ENCODE data around the gene OR52K2. TPM values are rescaled to one million over a fixed set of nuclear protein-coding genes. Genes with fewer than 3 reads are reported as not detected.

OR52K2 gene
- total RNA-seq, 1 experiment from 2014 or later = not detected

DNA sequence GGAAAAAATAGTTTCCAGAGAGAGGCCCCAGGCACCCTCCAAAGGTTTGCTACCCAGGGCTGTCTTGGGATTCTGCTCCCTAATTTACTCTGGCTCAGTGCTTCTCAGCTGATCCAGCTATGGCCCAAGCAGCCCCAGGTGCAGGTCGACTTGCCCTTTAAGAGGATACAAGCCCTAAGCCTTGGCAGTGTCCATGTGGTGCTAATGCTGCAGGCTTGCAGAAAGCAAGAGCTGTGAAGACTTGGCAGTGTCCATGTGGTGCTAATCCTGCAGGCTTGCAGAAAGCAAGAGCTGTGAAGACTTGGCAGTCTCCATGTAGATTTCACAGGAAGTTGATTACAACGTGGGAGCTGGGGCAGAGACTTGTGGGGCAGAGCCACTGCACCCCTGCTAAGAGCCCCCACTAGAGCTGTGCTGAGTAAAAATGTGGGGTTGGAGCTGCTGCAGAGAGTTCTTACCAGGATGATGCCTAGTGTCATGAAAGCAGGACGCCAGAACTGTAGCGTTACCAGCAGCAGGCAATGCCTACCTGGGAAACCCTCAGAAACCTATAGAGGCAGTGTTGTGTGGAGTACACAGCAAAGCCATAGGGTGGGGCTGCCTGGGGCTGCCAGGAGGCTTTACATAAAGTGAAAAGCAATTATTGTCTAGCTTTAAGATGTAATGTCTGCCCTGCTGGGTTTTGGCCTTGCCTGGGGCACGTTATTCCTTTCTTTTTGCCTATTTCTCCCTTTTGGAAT, 17.2 kb downstream of the OR52K2 start:
- Histone ChIP-seq H3K4me2 (ENCODE audit: low read depth, low read length, poor library complexity, severe bottlenecking) (no peak overlapping the region), H3K9me2 (replicated peaks; ENCODE audit: insufficient read depth, low read length) (no peaks in the 10 kb centered on the region), H3K4me1 (ENCODE audit: low read length) (no peaks in the 10 kb centered on the region), H2AFZ (ENCODE audit: low read length) (no peak overlapping the region), H3K27me3 (ENCODE audit: low read length) (no peaks in the 10 kb centered on the region), H3K9ac (ENCODE audit: low read length) (no peak overlapping the region), H3K27ac (ENCODE audit: low read length) (no peak overlapping the region), H3K36me3 (ENCODE audit: insufficient read depth, low read length) (no peaks in the 10 kb centered on the region), H4K20me1 (ENCODE audit: insufficient read depth, low read depth, low read length) (no peaks in the 10 kb centered on the region), H3K9me3 (ENCODE audit: low read length) (no peaks in the 10 kb centered on the region), H3K4me3 (ENCODE audit: low read length) (no peak overlapping the region), H3K79me2 (ENCODE audit: low read length) (no peaks in the 10 kb centered on the region)
- no peak for DNase-seq

DNA sequence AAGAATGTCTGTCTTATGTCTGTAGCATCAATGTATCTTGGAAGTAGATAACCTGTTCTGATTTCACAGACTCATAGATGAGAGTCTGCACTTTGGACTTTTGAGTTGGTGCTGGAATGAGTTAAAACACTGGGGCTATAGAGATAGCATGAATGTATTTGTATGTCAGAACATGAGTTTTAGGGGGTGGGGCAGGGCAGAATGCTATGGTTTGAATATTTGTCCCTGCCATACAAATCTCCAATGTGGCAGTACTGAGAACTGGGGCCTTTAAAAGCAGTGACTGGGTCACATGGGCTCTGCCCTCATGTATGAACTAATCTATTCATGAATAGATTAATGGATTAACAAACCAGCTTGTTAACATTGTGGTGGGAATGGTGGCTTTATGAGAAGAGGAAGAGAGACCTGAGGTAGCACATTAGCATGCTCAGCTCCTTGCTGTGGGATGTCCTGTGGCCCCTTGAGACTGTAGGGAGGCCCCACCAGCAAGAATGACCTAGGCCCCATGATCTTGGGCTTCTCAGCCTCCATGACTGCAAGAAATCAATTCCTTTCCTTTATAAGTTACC, 17.9 kb downstream of the OR52K2 start:
- Histone ChIP-seq H3K9ac (ENCODE audit: low read length) (no peak overlapping the region), H2AFZ (ENCODE audit: low read length) (no peak overlapping the region), H3K79me2 (ENCODE audit: low read length) (no peaks in the 10 kb centered on the region), H3K9me3 (ENCODE audit: low read length) (no peaks in the 10 kb centered on the region), H3K36me3 (ENCODE audit: insufficient read depth, low read length) (no peaks in the 10 kb centered on the region), H3K4me2 (ENCODE audit: low read depth, low read length, poor library complexity, severe bottlenecking) (no peak overlapping the region), H3K9me2 (replicated peaks; ENCODE audit: insufficient read depth, low read length) (no peaks in the 10 kb centered on the region), H3K4me3 (ENCODE audit: low read length) (no peak overlapping the region), H4K20me1 (ENCODE audit: insufficient read depth, low read depth, low read length) (no peaks in the 10 kb centered on the region), H3K27me3 (ENCODE audit: low read length) (no peaks in the 10 kb centered on the region), H3K4me1 (ENCODE audit: low read length) (no peaks in the 10 kb centered on the region), H3K27ac (ENCODE audit: low read length) (no peak overlapping the region)
- DNase-seq = peak; percentile 7

DNA sequence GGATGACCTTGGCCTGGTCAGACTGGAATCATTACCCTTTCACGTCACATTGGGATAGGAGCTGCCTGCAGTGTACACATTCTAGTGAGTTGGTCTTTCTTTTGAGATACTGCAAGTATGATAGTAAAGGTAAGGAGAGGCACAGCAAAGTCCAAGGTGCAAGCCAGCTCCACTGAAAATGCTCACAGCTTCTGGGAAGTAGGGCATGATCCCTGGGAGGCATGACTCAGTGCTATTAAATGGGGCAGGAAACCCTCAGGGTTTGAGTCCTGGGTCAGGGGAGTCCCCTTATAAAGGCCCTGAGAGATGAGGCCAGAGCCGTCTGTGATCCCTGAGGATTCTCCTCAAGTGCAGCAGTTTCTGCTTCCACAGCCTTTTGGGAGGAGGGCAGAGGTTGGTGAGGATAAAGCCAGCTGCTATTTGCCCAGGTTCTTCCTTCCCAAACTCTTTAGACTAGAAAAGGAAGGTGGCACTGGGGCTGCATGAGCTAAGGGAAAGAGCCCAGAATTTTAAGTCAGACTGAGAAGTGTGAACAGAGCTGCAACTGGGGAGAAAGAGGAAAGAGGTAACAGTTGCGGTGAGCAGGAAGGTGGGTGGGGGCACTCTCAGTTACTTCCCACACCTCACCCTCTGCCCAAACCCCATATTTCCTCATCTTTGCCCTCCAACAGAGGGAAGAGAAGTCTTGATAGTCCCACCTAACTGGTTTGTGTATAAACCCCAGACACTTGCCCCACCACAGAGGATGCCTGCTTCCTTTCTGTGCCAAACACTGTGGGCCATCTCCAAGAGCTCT, 18.9 kb downstream of the OR52K2 start:
- Histone ChIP-seq H2AFZ (ENCODE audit: low read length) (no peak overlapping the region), H3K4me1 (ENCODE audit: low read length) (no peaks in the 10 kb centered on the region), H3K36me3 (ENCODE audit: insufficient read depth, low read length) (no peaks in the 10 kb centered on the region), H4K20me1 (ENCODE audit: insufficient read depth, low read depth, low read length) (no peaks in the 10 kb centered on the region), H3K79me2 (ENCODE audit: low read length) (no peaks in the 10 kb centered on the region), H3K27me3 (ENCODE audit: low read length) (no peaks in the 10 kb centered on the region), H3K27ac (ENCODE audit: low read length) (no peak overlapping the region), H3K9ac (ENCODE audit: low read length) (no peak overlapping the region), H3K9me2 (replicated peaks; ENCODE audit: insufficient read depth, low read length) (no peaks in the 10 kb centered on the region), H3K4me3 (ENCODE audit: low read length) (no peak overlapping the region), H3K9me3 (ENCODE audit: low read length) (no peaks in the 10 kb centered on the region), H3K4me2 (ENCODE audit: low read depth, low read length, poor library complexity, severe bottlenecking) (no peak overlapping the region)
- peak; percentile 17 for DNase-seq

DNA sequence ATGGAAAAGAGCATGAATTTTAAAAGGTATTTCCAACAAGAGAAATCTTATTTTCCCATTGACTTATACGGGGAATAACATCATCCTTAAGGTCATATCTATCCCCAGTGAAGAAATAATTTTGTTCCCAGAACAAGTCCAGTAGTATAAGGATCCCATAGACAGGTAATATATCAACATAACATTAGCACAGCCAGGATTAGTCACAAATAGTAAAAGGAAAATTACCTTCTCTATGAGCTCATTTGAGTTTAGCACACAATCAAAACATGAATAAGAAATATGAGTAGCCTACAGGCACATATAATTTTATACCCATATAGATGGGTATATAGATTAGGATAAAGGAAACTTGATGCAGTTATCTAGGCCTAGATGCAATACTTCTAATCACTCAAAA, 30.5 kb downstream of the OR52K2 start:
- Histone ChIP-seq H3K4me1 (ENCODE audit: low read length) (no peaks in the 10 kb centered on the region), H3K9me3 (ENCODE audit: low read length) (no peaks in the 10 kb centered on the region), H3K9me2 (replicated peaks; ENCODE audit: insufficient read depth, low read length) (no peaks in the 10 kb centered on the region), H3K27ac (ENCODE audit: low read length) (no peak overlapping the region), H3K79me2 (ENCODE audit: low read length) (no peaks in the 10 kb centered on the region), H3K9ac (ENCODE audit: low read length) (no peak overlapping the region), H2AFZ (ENCODE audit: low read length) (no peak overlapping the region), H4K20me1 (ENCODE audit: insufficient read depth, low read depth, low read length) (no peaks in the 10 kb centered on the region), H3K4me2 (ENCODE audit: low read depth, low read length, poor library complexity, severe bottlenecking) (no peak overlapping the region), H3K27me3 (ENCODE audit: low read length) (no peaks in the 10 kb centered on the region), H3K4me3 (ENCODE audit: low read length) (no peak overlapping the region), H3K36me3 (ENCODE audit: insufficient read depth, low read length) (no peaks in the 10 kb centered on the region)
- no peak for DNase-seq

DNA sequence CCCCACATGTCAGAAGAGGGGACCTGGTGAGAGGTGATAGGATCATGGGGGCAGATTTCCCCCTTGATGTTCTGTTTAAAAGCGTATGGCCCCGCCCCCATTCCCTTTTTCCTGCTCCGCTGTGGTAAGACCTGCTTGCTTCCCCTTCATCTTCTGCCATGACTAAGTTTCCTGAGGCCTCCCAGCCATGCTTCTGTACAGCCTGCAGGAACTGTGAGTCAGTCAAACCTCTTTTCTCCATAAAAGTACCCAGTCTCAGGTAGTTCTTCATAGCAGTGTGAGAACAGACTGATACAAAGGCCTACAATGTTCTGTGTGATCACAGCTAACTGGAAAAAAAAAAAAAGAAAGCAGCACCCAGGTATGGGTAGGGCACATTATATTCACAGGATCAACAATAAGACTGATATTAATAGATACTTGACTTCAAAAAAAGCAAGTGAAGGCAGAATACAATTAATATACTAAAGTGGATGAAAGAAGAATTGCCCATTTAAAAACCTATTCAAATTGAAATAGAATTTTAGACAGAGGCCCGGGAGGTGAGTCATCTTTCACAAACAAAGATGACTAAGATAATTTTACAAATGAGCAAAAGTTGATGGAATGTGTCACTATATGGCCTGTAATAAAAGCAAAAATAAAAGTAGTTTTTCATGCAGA, 31.6 kb downstream of the OR52K2 start:
- H3K4me1 ChIP-seq (ENCODE audit: low read length) = no peaks in the 10 kb centered on the region
- no peaks in the 10 kb centered on the region for H4K20me1 ChIP-seq (ENCODE audit: insufficient read depth, low read depth, low read length)
- H3K27me3 ChIP-seq (ENCODE audit: low read length) = no peaks in the 10 kb centered on the region
- H3K36me3 ChIP-seq (ENCODE audit: insufficient read depth, low read length) = no peaks in the 10 kb centered on the region
- no peak overlapping the region for H3K4me3 ChIP-seq (ENCODE audit: low read length)
- no peaks in the 10 kb centered on the region for H3K9me2 ChIP-seq (replicated peaks; ENCODE audit: insufficient read depth, low read length)
- H3K9me3 ChIP-seq (ENCODE audit: low read length) = no peaks in the 10 kb centered on the region
- no peak for DNase-seq
- H3K9ac ChIP-seq (ENCODE audit: low read length) = no peak overlapping the region
- H3K4me2 ChIP-seq (ENCODE audit: low read depth, low read length, poor library complexity, severe bottlenecking) = no peak overlapping the region
- no peak overlapping the region for H3K27ac ChIP-seq (ENCODE audit: low read length)
- no peaks in the 10 kb centered on the region for H3K79me2 ChIP-seq (ENCODE audit: low read length)
- no peak overlapping the region for H2AFZ ChIP-seq (ENCODE audit: low read length)

DNA sequence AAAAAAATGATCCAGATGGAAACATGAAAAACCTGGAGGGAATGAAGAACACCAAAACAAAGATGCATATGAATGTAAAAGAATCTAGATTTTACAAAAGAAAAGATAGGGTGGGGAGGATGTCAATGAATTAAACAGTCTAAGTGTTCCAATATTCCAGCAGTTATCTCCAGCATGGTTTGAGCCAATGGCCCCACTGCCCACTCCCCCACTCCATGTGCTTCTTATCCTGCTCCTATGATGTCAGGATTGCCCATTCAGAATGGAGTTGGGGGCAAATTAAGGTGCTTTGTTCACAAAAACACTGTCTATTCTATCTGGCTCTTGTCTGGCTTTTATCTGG, 32.1 kb downstream of the OR52K2 start:
- Histone ChIP-seq H3K4me2 (ENCODE audit: low read depth, low read length, poor library complexity, severe bottlenecking) (no peak overlapping the region), H3K79me2 (ENCODE audit: low read length) (no peaks in the 10 kb centered on the region), H3K4me3 (ENCODE audit: low read length) (no peak overlapping the region), H3K27me3 (ENCODE audit: low read length) (no peaks in the 10 kb centered on the region), H4K20me1 (ENCODE audit: insufficient read depth, low read depth, low read length) (no peaks in the 10 kb centered on the region), H3K27ac (ENCODE audit: low read length) (no peak overlapping the region), H3K9me3 (ENCODE audit: low read length) (no peaks in the 10 kb centered on the region), H3K9ac (ENCODE audit: low read length) (no peak overlapping the region), H3K4me1 (ENCODE audit: low read length) (no peaks in the 10 kb centered on the region), H3K9me2 (replicated peaks; ENCODE audit: insufficient read depth, low read length) (no peaks in the 10 kb centered on the region), H3K36me3 (ENCODE audit: insufficient read depth, low read length) (no peaks in the 10 kb centered on the region), H2AFZ (ENCODE audit: low read length) (no peak overlapping the region)
- DNase-seq = no peak

DNA sequence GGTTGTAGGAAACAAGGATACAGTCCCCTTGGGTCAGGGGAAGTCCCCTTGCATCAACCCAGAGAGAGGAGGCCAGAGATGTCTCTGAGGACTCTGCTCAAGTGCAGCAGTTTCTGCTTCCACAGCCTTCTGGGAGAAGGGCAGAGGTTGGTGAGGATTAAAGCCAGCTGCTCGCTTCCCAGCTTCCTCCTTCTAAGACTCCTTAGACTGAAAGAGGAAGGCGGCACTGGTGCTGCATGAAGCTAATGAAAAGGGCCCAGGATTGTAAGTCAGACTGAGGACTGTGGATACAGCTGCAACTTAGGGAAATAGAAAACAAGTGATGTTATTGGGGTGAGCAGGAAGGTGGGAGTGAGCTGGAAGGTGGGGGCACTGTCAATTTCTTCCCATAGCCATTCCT, 33.4 kb downstream of the OR52K2 start, which contains the start of gene OR52K1:
Gene OR52K1, plus strand, starts transcription at position 202 of the 400 bp plus-strand sequence. CDS start 6,255 bp downstream, outside the sequence.
- Histone ChIP-seq H3K9me3 (ENCODE audit: low read length) (no peaks in the 10 kb centered on the region), H3K4me3 (ENCODE audit: low read length) (no peak within 1 kb of the TSS), H3K9ac (ENCODE audit: low read length) (no peak within 1 kb of the TSS), H3K27ac (ENCODE audit: low read length) (no peak within 1 kb of the TSS), H3K27me3 (ENCODE audit: low read length) (no peaks in the 10 kb centered on the region), H3K79me2 (ENCODE audit: low read length) (no peaks in the 10 kb centered on the region), H2AFZ (ENCODE audit: low read length) (no peak within 1 kb of the TSS), H3K36me3 (ENCODE audit: insufficient read depth, low read length) (no peaks in the 10 kb centered on the region), H3K4me1 (ENCODE audit: low read length) (no peaks in the 10 kb centered on the region), H4K20me1 (ENCODE audit: insufficient read depth, low read depth, low read length) (no peaks in the 10 kb centered on the region), H3K9me2 (replicated peaks; ENCODE audit: insufficient read depth, low read length) (no peaks in the 10 kb centered on the region), H3K4me2 (ENCODE audit: low read depth, low read length, poor library complexity, severe bottlenecking) (no peak within 1 kb of the TSS)
- no peak for DNase-seq

DNA sequence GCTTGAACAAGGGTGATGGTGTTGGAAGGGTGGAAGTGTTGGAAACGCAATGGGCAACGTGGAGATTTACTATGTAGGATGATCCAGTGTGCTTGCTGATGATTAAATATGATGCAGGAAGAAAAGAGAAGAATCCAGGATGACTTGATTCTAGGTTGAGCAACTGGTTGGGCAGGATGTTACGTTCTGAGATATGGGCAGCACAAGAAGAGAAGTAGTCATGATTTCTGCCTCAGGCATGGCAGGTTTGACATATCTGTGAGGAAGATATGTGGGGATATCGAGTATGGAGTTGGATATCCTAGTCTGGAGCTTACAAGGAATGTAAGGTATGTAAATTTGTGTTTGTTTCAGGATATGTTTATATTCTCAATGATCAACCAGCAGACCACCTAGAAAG, 35.2 kb downstream of the OR52K2 start:
- no peaks in the 10 kb centered on the region for H3K9me3 ChIP-seq (ENCODE audit: low read length)
- no peak overlapping the region for H3K27ac ChIP-seq (ENCODE audit: low read length)
- no peaks in the 10 kb centered on the region for H3K9me2 ChIP-seq (replicated peaks; ENCODE audit: insufficient read depth, low read length)
- H3K79me2 ChIP-seq (ENCODE audit: low read length) = no peaks in the 10 kb centered on the region
- H3K9ac ChIP-seq (ENCODE audit: low read length) = no peak overlapping the region
- H3K4me3 ChIP-seq (ENCODE audit: low read length) = no peak overlapping the region
- no peak overlapping the region for H2AFZ ChIP-seq (ENCODE audit: low read length)
- DNase-seq = no peak
- H4K20me1 ChIP-seq (ENCODE audit: insufficient read depth, low read depth, low read length) = no peaks in the 10 kb centered on the region
- H3K36me3 ChIP-seq (ENCODE audit: insufficient read depth, low read length) = no peaks in the 10 kb centered on the region
- H3K4me1 ChIP-seq (ENCODE audit: low read length) = no peaks in the 10 kb centered on the region
- H3K27me3 ChIP-seq (ENCODE audit: low read length) = no peaks in the 10 kb centered on the region
- H3K4me2 ChIP-seq (ENCODE audit: low read depth, low read length, poor library complexity, severe bottlenecking) = no peak overlapping the region

All from Karpas-422 (cell line).